Loucy (cell line): ENCODE measurements around the gene COL6A2.

Source experiments
- H2AFZ ChIP-seq: fragments of 200-600 bp; sonication (generic); 2 replicates; pipeline ENCODE4 v1.6.0; 2016; ENCODE audit warnings: antibody characterized with exemption, mild to moderate bottlenecking, low read length, moderate library complexity
- H3F3A ChIP-seq: fragments of 200-600 bp; 2 replicates; pipeline ENCODE4 v1.6.0; 2016; ENCODE audit warnings: antibody characterized with exemption, low read depth, mild to moderate bottlenecking
- H3K27me3 ChIP-seq: fragments of 200-600 bp; sonication (generic); 2 replicates; pipeline ENCODE4 v1.6.1; 2014; ENCODE audit warnings: low read length, mild to moderate bottlenecking; ENCODE audit not compliant: insufficient read depth, poor library complexity, severe bottlenecking
- H3K36me3 ChIP-seq: fragments of 200-600 bp; sonication (generic); 2 replicates; pipeline ENCODE4 v1.6.1; 2016; ENCODE audit warnings: low read length; ENCODE audit not compliant: insufficient read depth
- H3K4me1 ChIP-seq: fragments of 200-600 bp; sonication (generic); 2 replicates; pipeline ENCODE4 v1.5.1; 2014; ENCODE audit warnings: low read length, mild to moderate bottlenecking; ENCODE audit not compliant: insufficient read depth, poor library complexity, severe bottlenecking
- H3K4me2 ChIP-seq: fragments of 200-600 bp; sonication (generic); 2 replicates; pipeline ENCODE4 v1.6.0; 2014; ENCODE audit warnings: antibody characterized with exemption, low read length, low read depth, mild to moderate bottlenecking; ENCODE audit not compliant: poor library complexity, severe bottlenecking
- H3K4me3 ChIP-seq: fragments of 200-600 bp; sonication (generic); 2 replicates; pipeline ENCODE4 v1.5.1; 2014; ENCODE audit warnings: low read length, mild to moderate bottlenecking, mixed read lengths; ENCODE audit not compliant: poor library complexity, severe bottlenecking
- H3K79me2 ChIP-seq: fragments of 200-600 bp; sonication (generic); 2 replicates; pipeline ENCODE4 v1.6.1; 2014; ENCODE audit warnings: low read length; ENCODE audit not compliant: insufficient read depth
- H3K9ac ChIP-seq: fragments of 200-600 bp; sonication (generic); 2 replicates; pipeline ENCODE4 v1.6.0; 2014; ENCODE audit warnings: mild to moderate bottlenecking, low read depth, low read length, moderate library complexity; ENCODE audit not compliant: poor library complexity, severe bottlenecking
- H3K9me2 ChIP-seq: fragments of 200-600 bp; sonication (generic); replicated peaks from 2 replicates; pipeline ENCODE4 v1.6.1; 2016; ENCODE audit warnings: low read depth, low read length, mixed read lengths
- H3K9me3 ChIP-seq: fragments of 200-600 bp; sonication (generic); 2 replicates; pipeline ENCODE4 v1.6.1; 2014; ENCODE audit warnings: mild to moderate bottlenecking, antibody characterized with exemption, low read length, low read depth; ENCODE audit not compliant: insufficient read depth
- H4K20me1 ChIP-seq: fragments of 200-600 bp; sonication (generic); 2 replicates; pipeline ENCODE4 v1.6.0; 2014; ENCODE audit warnings: antibody characterized with exemption, low read length, mild to moderate bottlenecking; ENCODE audit not compliant: insufficient read depth, poor library complexity, severe bottlenecking
- CTCF ChIP-seq: fragments of 200-600 bp; sonication (generic); conservative IDR thresholded peaks from 2 replicates; pipeline ENCODE4 v1.5.1; 2014; ENCODE audit warnings: mild to moderate bottlenecking, antibody characterized with exemption, low read length
- EZH2phosphoT487 ChIP-seq: fragments of 200-600 bp; IDR thresholded peaks from 2 replicates; pipeline ENCODE4 v1.6.1; 2018; ENCODE audit warnings: antibody characterized with exemption, mild to moderate bottlenecking, moderate library complexity, borderline replicate concordance

COL6A2 gene

GRCh38 chr21:46055863-46056281 lies 42.0 kb upstream of the COL6A2 start:
- no peaks in the 10 kb centered on the region; the same call in 1 of the 2 replicates for H3K9me3 ChIP-seq
- peaks cover 15% of the 10 kb centered on the region for H3K4me1 ChIP-seq
- H3K4me3 ChIP-seq, result no peak overlapping the region
- no peaks in the 10 kb centered on the region for H4K20me1 ChIP-seq
- no peak overlapping the region for H3K4me2 ChIP-seq
- H3K9me2 ChIP-seq, result no peaks in the 10 kb centered on the region
- H3K9ac ChIP-seq, result no peak overlapping the region
- H3K79me2 ChIP-seq, result no peaks in the 10 kb centered on the region
- no peaks in the 10 kb centered on the region for H3F3A ChIP-seq
- H3K36me3 ChIP-seq, result no peaks in the 10 kb centered on the region
- no peak overlapping the region for H2AFZ ChIP-seq
- H3K27me3 ChIP-seq, result no peaks in the 10 kb centered on the region
- TF ChIP-seq CTCF (no peak), EZH2phosphoT487 (no peak)

DNA sequence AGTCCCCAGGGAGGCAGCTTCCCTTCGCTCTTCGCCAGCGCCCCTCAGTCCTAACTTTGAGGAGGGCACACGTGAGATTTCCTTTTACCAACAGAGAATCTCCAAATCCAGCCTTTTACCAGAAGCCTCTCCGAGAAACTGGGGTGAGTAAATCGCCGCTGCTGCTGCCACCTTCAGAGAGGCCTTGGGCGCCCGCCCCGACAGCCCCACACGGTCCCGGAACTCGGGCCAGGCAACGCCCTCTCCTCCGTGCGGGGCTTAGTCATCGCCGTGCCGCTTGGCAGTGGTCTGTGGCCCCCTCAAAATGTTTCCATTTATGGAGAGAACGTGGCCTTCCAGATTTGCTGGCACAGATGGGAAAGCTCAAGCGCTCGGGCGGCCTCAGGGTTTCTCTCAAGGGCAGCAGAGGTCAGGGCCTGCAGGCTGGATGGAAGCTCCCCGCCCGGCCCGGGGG lies 41.4 kb upstream of the COL6A2 start:
- Histone ChIP-seq H3K4me2 (peak overlapping the region; percentile 86), H3K27me3 (no peaks in the 10 kb centered on the region), H3K4me1 (peaks cover 15% of the 10 kb centered on the region), H3K9me2 (no peaks in the 10 kb centered on the region), H2AFZ (no peak overlapping the region), H3K36me3 (no peaks in the 10 kb centered on the region), H3F3A (no peaks in the 10 kb centered on the region), H3K79me2 (no peaks in the 10 kb centered on the region), H3K9ac (no peak overlapping the region), H4K20me1 (no peaks in the 10 kb centered on the region), H3K9me3 (no peaks in the 10 kb centered on the region; the same call in 1 of the 2 replicates), H3K4me3 (peak overlapping the region; percentile 66)
- TF ChIP-seq EZH2phosphoT487, result no peak
- no peak for TF ChIP-seq CTCF

DNA sequence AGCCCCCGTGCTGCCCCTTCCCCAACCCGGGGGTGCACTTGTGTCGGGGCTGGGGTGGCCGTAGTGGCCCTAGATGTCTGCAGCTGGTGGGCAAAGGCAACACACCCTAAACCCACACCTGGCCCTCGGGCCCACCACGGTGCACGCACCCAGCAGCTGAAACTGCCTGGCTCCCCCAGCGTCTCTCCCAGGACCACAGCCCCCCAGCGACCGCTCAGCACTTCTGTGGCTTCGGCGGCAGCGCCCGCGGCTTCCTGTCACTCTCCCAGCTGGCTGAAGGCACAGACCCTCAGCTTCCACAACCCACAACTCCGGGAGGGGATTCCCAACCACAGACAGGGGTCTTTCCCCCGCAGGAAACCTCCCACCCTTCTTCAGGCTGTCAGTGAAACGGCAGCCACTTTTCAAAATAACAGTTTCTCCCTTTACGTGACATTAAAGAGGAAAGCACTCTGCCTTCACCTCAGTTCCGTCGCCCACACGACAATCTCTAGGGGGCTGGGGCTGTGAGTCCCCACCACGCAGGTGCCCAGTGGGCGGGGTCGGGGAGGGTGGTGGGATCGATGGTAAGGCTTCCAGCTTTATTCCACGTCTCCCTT lies 40.7 kb upstream of the COL6A2 start:
- Histone ChIP-seq H4K20me1 (no peaks in the 10 kb centered on the region), H3K36me3 (no peaks in the 10 kb centered on the region), H3K4me3 (peak overlapping the region; percentile 66), H2AFZ (peak overlapping the region; percentile 17; the same call in 1 of the 2 replicates), H3K9me2 (no peaks in the 10 kb centered on the region), H3K9ac (peak overlapping the region; percentile 32), H3K4me1 (peaks cover 15% of the 10 kb centered on the region), H3K4me2 (peak overlapping the region; percentile 86), H3K27me3 (no peaks in the 10 kb centered on the region), H3K9me3 (peaks cover 6% of the 10 kb centered on the region; the same call in 1 of the 2 replicates), H3K79me2 (no peaks in the 10 kb centered on the region), H3F3A (no peaks in the 10 kb centered on the region)
- TF ChIP-seq CTCF (no peak), EZH2phosphoT487 (no peak)
